Breast epithelium (tissue), 3 donors: Measurements from ENCODE around the gene APBA1.

Experiments used
- POLR2A ChIP-seq: fragments of 450-650 bp; IDR thresholded peaks from one replicate; pipeline ENCODE4 v1.6.1; 2016; ENCODE audit warnings: antibody characterized with exemption, mild to moderate bottlenecking, moderate library complexity
- TF ChIP-seq, protein P1 (sequence below), 3 donors: fragments of 450-650 bp; IDR thresholded peaks; one replicate each; pipeline ENCODE4 v1.5.1; 2016 to 2017; ENCODE audit warnings: antibody characterized with exemption in 3 of 3, mild to moderate bottlenecking in 3 of 3, moderate library complexity in 3 of 3

GRCh38 chr9:69500896-69501295, 171.3 kb downstream of the APBA1 start:
- TF ChIP-seq, protein P1, sequence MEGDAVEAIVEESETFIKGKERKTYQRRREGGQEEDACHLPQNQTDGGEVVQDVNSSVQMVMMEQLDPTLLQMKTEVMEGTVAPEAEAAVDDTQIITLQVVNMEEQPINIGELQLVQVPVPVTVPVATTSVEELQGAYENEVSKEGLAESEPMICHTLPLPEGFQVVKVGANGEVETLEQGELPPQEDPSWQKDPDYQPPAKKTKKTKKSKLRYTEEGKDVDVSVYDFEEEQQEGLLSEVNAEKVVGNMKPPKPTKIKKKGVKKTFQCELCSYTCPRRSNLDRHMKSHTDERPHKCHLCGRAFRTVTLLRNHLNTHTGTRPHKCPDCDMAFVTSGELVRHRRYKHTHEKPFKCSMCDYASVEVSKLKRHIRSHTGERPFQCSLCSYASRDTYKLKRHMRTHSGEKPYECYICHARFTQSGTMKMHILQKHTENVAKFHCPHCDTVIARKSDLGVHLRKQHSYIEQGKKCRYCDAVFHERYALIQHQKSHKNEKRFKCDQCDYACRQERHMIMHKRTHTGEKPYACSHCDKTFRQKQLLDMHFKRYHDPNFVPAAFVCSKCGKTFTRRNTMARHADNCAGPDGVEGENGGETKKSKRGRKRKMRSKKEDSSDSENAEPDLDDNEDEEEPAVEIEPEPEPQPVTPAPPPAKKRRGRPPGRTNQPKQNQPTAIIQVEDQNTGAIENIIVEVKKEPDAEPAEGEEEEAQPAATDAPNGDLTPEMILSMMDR (IDR thresholded peaks at IDR 0.05) = no peak
- TF ChIP-seq POLR2A = no peak
